ENCODE results near the gene AMPH. TPM values are rescaled to one million over a fixed set of nuclear protein-coding genes. Genes with fewer than 3 reads are reported as not detected.

Gene AMPH
- total RNA-seq, 1 donor from 2014 or later, result 1.2 TPM

DNA sequence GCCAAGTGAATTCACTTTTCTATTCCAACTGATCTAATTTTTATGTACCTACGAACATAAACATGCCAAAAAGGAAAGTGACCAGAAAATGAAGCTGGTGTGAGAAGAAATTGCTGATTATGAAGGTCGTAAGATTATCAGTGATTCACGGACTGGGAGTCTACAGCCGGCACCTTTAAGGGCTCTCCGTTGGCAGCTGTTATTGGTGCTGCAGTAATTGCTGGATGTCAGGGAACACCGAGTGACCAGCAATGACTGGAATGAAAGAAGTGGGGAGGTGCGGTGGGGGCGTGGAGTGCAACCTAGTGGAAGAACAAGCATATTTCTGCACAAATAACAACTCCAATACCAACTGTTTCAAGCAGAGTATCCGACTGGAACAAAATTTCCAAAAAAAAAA lies 247.9 kb downstream of the AMPH start:
- TF ChIP-seq, protein P1, sequence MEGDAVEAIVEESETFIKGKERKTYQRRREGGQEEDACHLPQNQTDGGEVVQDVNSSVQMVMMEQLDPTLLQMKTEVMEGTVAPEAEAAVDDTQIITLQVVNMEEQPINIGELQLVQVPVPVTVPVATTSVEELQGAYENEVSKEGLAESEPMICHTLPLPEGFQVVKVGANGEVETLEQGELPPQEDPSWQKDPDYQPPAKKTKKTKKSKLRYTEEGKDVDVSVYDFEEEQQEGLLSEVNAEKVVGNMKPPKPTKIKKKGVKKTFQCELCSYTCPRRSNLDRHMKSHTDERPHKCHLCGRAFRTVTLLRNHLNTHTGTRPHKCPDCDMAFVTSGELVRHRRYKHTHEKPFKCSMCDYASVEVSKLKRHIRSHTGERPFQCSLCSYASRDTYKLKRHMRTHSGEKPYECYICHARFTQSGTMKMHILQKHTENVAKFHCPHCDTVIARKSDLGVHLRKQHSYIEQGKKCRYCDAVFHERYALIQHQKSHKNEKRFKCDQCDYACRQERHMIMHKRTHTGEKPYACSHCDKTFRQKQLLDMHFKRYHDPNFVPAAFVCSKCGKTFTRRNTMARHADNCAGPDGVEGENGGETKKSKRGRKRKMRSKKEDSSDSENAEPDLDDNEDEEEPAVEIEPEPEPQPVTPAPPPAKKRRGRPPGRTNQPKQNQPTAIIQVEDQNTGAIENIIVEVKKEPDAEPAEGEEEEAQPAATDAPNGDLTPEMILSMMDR (IDR thresholded peaks at IDR 0.05), result no peak
- no peak overlapping the region for H3K27ac ChIP-seq
- H3K4me1 ChIP-seq, result no peaks in the 10 kb centered on the region
- no peaks in the 10 kb centered on the region for H3K27me3 ChIP-seq (ENCODE audit: low read depth)
- H3K4me3 ChIP-seq, result no peak overlapping the region
- intact Hi-C loops (cut with DNase I), result no loop called here
- DNase-seq (no peak), ATAC-seq (no peak)
- no peaks in the 10 kb centered on the region for H3K36me3 ChIP-seq
- no peaks in the 10 kb centered on the region for H3K9me3 ChIP-seq

DNA sequence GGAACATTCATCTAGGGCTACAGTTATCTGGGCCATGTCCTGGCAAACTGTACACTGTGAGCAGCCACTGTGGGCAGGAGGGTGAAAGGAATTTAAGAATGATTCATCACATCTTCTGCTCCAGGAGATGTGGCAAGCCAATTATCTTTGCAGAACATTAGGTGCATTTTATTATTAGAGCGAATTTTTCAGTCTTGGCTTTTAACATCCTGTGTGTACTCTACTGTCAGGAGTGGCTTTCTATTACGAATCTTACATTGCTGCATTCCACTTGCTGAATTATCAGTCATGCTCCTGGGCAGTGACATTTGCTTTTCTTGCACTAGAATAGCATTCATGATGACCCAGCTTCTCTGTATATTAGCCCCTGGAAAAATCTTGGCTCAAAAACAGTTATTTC lies 248.5 kb downstream of the AMPH start:
- Histone ChIP-seq H3K27me3 (ENCODE audit: low read depth) (no peaks in the 10 kb centered on the region), H3K4me1 (no peaks in the 10 kb centered on the region), H3K9me3 (no peaks in the 10 kb centered on the region), H3K36me3 (no peaks in the 10 kb centered on the region), H3K4me3 (no peak overlapping the region), H3K27ac (no peak overlapping the region)
- TF ChIP-seq, protein P1 (IDR thresholded peaks at IDR 0.05), result no peak
- intact Hi-C loops (cut with DNase I), result no loop called here
- ATAC-seq, result no peak
- DNase-seq, result no peak

DNA sequence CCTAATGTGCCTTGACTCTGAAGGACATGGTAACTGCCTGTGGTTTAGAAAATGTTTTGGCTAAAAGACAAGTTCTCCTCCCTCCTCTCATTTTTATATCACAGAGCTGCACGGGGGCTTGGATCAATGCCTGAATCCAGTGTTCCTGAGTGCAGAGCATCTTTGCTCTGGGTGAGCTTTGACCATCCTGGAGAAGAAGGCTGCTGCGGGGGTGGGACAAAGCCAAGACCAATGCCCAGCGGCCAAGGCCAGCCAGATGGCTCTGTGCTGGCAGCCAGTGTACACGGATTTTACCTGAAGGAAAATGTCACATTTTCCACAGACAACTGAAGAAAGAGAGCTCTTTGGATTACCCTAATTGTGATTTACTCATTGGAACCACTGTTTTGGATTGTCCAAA lies 255.7 kb downstream of the AMPH start:
- no peaks in the 10 kb centered on the region for H3K36me3 ChIP-seq
- no peak overlapping the region for H3K27ac ChIP-seq
- intact Hi-C loops (cut with DNase I), result no loop called here
- TF ChIP-seq, protein P1 (IDR thresholded peaks at IDR 0.05), result no peak
- H3K27me3 ChIP-seq (ENCODE audit: low read depth), result no peaks in the 10 kb centered on the region
- H3K4me1 ChIP-seq, result peaks cover under 1% of the 10 kb centered on the region
- H3K9me3 ChIP-seq, result no peaks in the 10 kb centered on the region
- ATAC-seq, result no peak
- no peak overlapping the region for H3K4me3 ChIP-seq
- no peak for DNase-seq

DNA sequence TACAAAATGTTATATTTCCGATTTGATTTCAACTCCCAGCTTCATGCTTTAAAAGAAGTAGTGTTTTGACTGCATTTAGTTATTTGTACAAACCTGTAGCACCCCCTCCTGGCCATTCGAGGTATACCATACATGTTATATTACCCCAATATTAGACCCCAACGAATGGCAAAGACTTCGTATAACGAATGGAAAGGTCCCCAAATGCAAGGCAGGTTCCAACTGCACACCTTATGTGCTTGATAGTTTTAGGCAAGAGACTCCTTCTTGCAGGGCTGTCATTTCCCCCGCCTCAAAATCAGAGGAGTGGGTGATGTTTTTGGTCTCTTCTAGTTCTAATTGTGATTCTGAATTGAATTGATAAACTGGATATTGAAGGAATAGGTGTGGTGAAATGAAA lies 256.7 kb downstream of the AMPH start:
- Histone ChIP-seq H3K4me1 (peaks cover 10% of the 10 kb centered on the region), H3K27me3 (ENCODE audit: low read depth) (no peaks in the 10 kb centered on the region), H3K4me3 (no peak overlapping the region), H3K36me3 (no peaks in the 10 kb centered on the region), H3K27ac (no peak overlapping the region), H3K9me3 (no peaks in the 10 kb centered on the region)
- intact Hi-C loops (cut with DNase I), result no loop called here
- no peak for DNase-seq
- ATAC-seq, result no peak
- TF ChIP-seq, protein P1 (IDR thresholded peaks at IDR 0.05), result peak; percentile 64

DNA sequence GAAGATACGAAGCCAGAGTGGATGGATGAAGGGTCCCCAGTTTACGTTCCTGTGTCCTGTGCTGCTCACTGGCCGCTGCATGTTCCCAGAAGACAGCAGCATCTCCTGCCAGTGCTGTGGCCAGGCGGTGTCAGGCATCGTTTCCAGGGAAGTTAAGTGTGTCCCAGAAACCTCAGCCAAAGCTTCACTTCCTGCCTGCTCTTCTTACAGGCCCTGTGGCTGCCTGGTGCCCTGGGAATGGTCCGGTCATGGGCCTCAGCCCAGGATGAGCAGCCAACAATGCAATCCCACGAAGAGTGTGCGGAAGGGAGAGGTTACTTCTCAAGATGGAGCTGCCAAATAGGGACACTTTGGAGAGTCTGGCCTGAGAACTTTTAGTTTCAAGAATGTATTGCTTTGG lies 258.0 kb downstream of the AMPH start:
- intact Hi-C loops (cut with DNase I), result no loop called here
- Histone ChIP-seq H3K36me3 (no peaks in the 10 kb centered on the region), H3K9me3 (no peaks in the 10 kb centered on the region), H3K4me1 (peaks cover 16% of the 10 kb centered on the region), H3K27ac (no peak overlapping the region), H3K27me3 (ENCODE audit: low read depth) (no peaks in the 10 kb centered on the region), H3K4me3 (no peak overlapping the region)
- TF ChIP-seq, protein P1 (IDR thresholded peaks at IDR 0.05), result no peak
- ATAC-seq, result no peak
- DNase-seq, result no peak

DNA sequence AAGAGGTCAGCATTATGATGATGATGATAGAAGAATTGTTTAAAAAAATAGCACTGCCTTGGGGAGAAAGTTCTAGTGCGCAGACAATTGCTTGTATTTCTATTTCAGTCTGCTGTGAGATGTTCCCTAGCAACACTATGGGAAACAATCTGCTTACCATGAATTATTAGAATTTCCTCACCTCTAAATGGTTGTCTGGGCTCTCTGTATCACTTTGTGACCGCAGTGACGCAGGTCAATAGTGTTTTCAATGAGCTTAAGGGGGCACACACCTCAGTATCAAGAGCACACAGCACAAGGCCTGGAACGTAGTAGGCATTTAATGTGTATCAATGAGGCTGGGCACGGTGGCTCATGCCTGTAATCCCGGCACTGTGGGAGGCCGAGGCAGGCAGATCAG lies 258.9 kb downstream of the AMPH start:
- intact Hi-C loops (cut with DNase I), result no loop called here

More for the DNA sequence above, 258.9 kb downstream of the AMPH start:
- TF ChIP-seq, protein P1 (IDR thresholded peaks at IDR 0.05), result no peak
- Histone ChIP-seq H3K4me3 (no peak overlapping the region), H3K4me1 (peaks cover 23% of the 10 kb centered on the region), H3K9me3 (no peaks in the 10 kb centered on the region), H3K27ac (no peak overlapping the region), H3K27me3 (ENCODE audit: low read depth) (no peaks in the 10 kb centered on the region), H3K36me3 (no peaks in the 10 kb centered on the region)
- no peak for ATAC-seq
- no peak for DNase-seq
